GM12892 (cell line): ENCODE data around the gene DOCK6.

ENCODE experiments used
- DNase-seq: peaks from one replicate; pipeline ENCODE4 v3.0.0; 2011; ENCODE audit not compliant: insufficient read length
- FAIRE-seq: peaks from 2 replicates; lab custom pipeline; 2011; peaks lifted over from hg19 to GRCh38; lab: Jason Lieb, UNC
- POLR2A ChIP-seq: IDR thresholded peaks from 2 replicates; pipeline ENCODE4 v1.6.1; 2011; ENCODE audit warnings: low read depth, low read length, control low read depth
- POLR2AphosphoS5 ChIP-seq: IDR thresholded peaks from 2 replicates; pipeline ENCODE4 v1.6.1; 2011; ENCODE audit warnings: low read depth, low read length, control low read depth
- TAF1 ChIP-seq: IDR thresholded peaks from 2 replicates; pipeline ENCODE4 v1.6.1; 2011; ENCODE audit warnings: low read depth, mild to moderate bottlenecking, control low read depth, low read length, borderline replicate concordance

Gene DOCK6

GRCh38 chr19:11208561-11209471 is 53.5 kb downstream of the DOCK6 start:
- DNase-seq (no peak), FAIRE-seq (no peak)
- TF ChIP-seq POLR2AphosphoS5, result no peak
- TF ChIP-seq TAF1, result no peak
- no peak for TF ChIP-seq POLR2A

GRCh38 chr19:11205939-11206570 is 56.3 kb downstream of the DOCK6 start:
- FAIRE-seq (peak; percentile 73), DNase-seq (no peak)

GRCh38 chr19:11204943-11205349 is 57.4 kb downstream of the DOCK6 start:
- FAIRE-seq, result no peak

More at GRCh38 chr19:11205939-11206570, 56.3 kb downstream of the DOCK6 start:
- no peak for TF ChIP-seq POLR2AphosphoS5
- TF ChIP-seq TAF1, result no peak
- no peak for TF ChIP-seq POLR2A

GRCh38 chr19:11204076-11204602 is 58.2 kb downstream of the DOCK6 start:
- FAIRE-seq, result peak; percentile 24

More at GRCh38 chr19:11204943-11205349, 57.4 kb downstream of the DOCK6 start:
- no peak for DNase-seq
- TF ChIP-seq POLR2A (no peak), TAF1 (no peak), POLR2AphosphoS5 (no peak)

GRCh38 chr19:11203194-11204075 is 58.9 kb downstream of the DOCK6 start:
- peak; percentile 70 for DNase-seq
- no peak for TF ChIP-seq POLR2A
- TF ChIP-seq POLR2AphosphoS5, result no peak
- TF ChIP-seq TAF1, result no peak
- peak; percentile 70 for FAIRE-seq

More at GRCh38 chr19:11204076-11204602, 58.2 kb downstream of the DOCK6 start:
- DNase-seq, result no peak
- TF ChIP-seq POLR2AphosphoS5 (no peak), POLR2A (no peak), TAF1 (no peak)

DNA sequence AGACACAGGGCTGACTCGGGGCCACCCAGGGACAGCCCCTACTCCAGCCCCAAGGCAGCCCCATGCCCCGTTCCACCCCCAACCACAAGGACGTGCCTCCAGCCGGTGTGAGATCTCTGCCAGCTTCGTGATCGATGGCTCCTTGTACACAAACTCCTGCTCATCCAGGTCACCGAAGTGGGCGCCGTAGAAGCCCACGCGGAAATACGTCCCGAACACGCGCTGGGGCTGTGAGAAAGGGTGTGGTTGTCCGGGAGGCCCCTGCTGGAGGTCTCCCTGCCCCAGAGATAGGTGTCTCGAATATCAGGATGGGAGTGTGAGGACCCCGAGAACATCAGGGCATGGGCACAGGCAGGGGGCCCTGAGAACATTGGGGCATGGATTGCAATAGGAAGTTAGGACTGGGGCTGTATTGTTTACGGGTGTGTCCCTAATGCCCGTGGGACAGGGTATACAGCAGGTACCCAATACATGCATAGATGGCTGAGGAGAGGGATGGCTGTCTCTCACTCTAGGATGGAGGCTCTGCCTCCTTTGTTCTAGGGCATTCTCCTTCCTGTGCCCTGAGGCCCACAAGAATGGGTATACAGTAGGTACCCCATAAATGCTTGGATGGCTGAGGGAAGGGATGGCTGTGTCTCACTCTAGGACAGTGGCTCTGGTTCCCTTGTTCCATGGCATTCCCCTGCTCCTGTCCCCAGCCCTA is 59.7 kb downstream of the DOCK6 start:
- TF ChIP-seq POLR2AphosphoS5 (no peak), TAF1 (no peak), POLR2A (no peak)
- DNase-seq, result no peak
- FAIRE-seq, result no peak

DNA sequence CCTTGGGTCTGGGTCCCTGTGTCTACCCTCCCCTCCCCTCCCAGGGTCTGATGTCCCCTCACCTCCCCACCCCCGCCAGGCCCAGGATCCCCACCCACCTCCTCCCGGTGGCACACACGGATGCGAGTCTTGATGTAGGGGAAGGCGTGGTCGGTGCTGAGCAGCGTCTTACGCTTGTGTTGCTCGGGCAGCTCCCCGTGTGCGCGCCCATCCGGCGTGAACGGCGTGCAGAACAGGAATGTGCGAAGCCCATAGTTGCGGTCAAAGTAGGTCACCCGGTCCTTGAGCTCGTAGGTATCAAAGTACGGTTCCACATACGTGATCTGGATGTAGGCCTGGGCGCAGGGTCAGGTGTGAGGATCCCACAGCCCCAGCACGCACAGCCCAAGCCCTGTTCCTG is 60.5 kb downstream of the DOCK6 start:
- DNase-seq (no peak), FAIRE-seq (no peak)
- TF ChIP-seq TAF1 (no peak), POLR2AphosphoS5 (no peak), POLR2A (no peak)

DNA sequence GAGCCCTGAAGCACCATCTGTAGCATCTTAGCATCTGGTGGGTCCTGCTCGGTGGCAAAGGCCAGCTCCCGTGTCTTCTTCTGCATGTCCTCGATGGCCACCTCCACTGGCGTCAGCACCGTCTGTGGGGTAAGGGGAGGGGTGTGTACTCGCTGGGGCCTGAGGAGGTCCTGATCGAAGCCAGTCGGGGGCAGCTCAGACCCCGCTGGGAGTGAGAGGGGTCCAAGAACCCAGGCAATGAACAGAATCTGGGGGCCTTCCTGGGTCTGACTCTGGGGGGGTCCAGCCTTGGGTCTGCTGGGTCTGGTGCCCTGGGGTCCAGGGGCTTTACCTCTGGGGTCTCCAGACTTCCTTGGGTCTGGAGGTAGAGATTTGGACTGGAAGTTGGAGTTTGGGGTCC is 61.4 kb downstream of the DOCK6 start:
- no peak for FAIRE-seq
- DNase-seq, result no peak

GRCh38 chr19:11200015-11200574 is 62.2 kb downstream of the DOCK6 start:
- FAIRE-seq (no peak), DNase-seq (no peak)
- TF ChIP-seq POLR2AphosphoS5 (no peak), TAF1 (no peak), POLR2A (no peak)

More for the DNA sequence above, 61.4 kb downstream of the DOCK6 start:
- no peak for TF ChIP-seq POLR2AphosphoS5
- TF ChIP-seq TAF1, result no peak
- TF ChIP-seq POLR2A, result no peak

GRCh38 chr19:11199517-11199916 is 62.8 kb downstream of the DOCK6 start:
- no peak for TF ChIP-seq TAF1
- TF ChIP-seq POLR2AphosphoS5, result no peak
- no peak for TF ChIP-seq POLR2A
- DNase-seq, result no peak
- no peak for FAIRE-seq
